Measurements from ENCODE around the gene KIF11.
"Not testable (repeated sequence)": the region's sequence is repeated elsewhere in the genome, so short reads cannot be mapped to it uniquely, and the experiment has no call there.

KIF11 gene

DNA sequence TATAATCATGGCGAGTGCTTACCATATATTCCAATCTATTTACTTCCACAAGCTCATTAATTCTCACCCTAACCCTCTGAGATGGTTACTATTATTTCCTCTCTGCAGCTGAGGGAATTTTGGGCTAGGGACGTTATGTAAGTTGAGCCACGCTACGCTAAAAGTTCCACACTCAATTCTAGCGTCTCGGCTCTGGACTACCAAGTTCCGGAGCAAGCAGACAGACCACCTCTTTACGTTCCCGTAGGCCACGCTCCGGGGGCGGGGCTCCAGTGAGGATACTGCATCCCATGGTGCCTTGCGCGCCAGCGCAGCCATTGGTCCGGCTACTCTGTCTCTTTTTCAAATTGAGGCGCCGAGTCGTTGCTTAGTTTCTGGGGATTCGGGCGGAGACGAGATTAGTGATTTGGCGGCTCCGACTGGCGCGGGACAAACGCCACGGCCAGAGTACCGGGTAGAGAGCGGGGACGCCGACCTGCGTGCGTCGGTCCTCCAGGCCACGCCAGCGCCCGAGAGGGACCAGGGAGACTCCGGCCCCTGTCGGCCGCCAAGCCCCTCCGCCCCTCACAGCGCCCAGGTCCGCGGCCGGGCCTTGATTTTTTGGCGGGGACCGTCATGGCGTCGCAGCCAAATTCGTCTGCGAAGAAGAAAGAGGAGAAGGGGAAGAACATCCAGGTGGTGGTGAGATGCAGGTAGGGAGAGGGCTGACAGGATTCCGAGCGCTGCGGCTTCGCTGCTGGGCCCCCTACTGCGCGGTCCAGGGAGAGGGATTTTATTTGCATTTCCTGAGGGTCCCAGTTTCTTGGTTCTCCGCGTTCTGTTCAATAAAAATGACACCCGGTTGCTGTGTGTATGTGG is at the start of gene KIF11:
Gene KIF11, plus strand, starts transcription at position 370 of the 858 bp plus-strand sequence. Its CDS starts 246 bp downstream, at position 616.
- peak; percentile 92 for FAIRE-seq

- FAIRE-seq = no peak
These were observed 48.6 kb upstream of the KIF11 start for GRCh38 chr10:92544296-92544695.

DNA sequence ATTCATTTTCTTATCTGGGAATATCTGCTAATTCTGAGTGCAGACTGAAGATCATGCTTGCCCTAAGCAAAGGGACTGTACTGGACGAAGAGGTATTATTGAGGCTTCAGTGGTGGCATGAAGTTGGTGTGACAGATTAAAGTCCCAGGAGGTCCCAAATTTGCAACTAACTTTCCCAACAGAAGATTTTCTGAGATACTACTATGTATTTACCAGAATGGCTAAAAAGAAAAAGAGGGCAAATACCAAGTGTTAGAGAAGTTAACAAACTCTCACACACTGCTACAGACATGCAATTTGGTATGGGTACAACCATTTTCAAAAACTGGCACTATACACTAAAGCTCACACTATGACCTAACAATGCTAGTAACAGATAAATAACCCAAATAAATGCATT is 47.4 kb upstream of the KIF11 start:
- FAIRE-seq = no peak

GRCh38 chr10:92547676-92548075 is 45.3 kb upstream of the KIF11 start:
- FAIRE-seq = no peak

- FAIRE-seq = no peak
These were observed 42.0 kb upstream of the KIF11 start for GRCh38 chr10:92550924-92551323.

GRCh38 chr10:92552310-92552709 is 40.6 kb upstream of the KIF11 start:
- FAIRE-seq = no peak

DNA sequence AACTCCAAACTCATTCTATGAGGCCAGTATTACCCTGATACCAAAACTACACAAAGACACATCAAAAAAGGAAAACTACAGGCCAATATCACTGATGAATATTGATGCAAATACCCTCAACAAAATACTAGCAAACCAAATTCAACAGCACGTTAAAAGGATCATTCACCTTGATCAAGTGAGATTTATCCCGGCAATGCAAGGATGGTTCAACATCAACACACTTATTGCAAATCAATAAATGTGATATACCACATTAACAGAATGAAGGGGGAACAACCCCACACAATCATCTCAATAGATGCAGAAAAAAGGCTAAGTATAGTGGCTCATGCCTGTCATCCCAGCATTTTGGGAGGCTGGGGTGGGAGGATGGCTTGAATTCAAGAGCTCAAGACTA is 39.0 kb upstream of the KIF11 start:
- no peak for FAIRE-seq

DNA sequence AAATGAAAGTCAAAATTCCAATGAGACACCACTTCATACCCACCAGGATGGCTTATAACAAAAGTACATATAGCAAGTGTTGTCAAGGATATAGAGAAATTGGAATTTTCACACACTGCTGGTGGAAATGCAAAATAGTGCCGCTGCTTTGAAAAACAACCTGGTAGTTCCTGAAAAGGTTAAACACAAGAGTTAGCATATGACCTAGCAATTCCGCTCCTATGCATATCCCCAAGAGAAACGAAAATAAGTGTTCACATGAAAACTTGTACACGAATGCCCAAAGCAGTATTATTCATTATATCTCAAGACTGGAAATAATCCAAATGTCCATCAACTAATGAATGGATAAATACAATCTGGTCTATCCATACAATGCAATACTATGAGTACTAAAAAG is 33.9 kb upstream of the KIF11 start:
- no peak for FAIRE-seq

DNA sequence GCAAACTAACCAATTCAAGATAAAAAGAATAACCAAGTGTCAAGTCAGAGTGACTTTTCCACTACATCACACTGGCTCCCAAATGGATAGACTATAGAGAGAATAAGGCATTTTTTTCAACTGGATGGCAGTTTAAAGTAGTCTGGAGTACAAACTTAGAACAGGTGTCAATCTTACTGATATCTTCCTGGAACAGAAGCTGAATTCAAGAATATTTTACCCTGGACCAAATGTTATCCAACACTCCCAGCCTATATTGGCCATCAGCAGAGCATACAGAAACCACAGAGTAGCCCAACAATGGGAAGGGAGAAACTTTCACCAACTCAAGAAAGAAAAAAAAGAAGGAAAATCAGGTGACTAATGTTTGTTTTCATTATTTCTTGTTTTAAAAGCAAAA is 30.5 kb upstream of the KIF11 start:
- no peak for FAIRE-seq

DNA sequence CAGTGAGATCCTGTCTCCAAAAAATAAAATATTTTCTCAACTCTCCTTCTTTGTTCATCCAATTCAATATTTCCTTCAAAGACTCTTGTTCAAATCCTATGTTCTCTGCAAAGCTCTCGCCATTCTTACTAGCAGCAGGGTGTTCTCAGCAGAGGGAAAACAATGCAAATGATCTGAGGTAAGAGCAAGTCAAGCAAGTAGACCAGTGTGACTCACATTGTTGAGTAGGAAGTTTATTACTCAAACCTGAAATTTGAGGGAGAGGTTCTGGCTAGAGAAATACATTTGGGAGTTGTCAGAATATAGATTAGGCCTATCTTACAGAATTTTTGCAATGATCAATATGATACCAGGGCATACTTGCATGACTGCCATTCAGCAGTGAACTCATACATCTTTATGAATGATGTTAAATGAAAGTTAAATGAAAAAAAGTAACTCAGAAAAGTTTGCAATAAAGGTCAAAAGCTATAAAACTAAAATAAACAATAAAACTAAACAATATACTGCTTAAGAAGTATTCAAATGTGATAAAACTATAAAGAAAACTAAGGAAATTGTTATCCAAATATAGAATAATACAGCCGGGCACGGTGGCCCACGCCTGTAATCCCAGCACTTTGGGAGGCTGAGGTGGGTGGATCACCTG is 24.9 kb upstream of the KIF11 start:
- no peak for FAIRE-seq

DNA sequence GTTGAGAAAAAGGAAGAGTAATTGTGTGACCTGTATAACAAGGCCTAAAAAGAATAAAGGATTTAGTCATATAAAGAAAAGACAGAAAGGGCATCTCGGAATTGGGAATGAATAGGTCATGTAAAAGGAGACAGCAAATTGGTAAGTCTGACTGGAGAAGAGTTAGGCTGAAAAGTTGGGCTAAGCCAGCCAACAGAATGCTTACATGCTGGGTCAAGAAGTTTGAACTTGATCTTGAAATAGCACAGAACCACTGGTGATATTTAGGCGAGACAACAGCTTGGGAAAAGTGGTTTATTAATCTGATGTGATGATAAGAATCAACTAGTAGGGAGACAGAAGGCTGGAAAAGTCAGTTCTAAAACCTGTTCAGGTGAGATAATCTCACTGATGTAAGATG is 23.9 kb upstream of the KIF11 start:
- FAIRE-seq = no peak

DNA sequence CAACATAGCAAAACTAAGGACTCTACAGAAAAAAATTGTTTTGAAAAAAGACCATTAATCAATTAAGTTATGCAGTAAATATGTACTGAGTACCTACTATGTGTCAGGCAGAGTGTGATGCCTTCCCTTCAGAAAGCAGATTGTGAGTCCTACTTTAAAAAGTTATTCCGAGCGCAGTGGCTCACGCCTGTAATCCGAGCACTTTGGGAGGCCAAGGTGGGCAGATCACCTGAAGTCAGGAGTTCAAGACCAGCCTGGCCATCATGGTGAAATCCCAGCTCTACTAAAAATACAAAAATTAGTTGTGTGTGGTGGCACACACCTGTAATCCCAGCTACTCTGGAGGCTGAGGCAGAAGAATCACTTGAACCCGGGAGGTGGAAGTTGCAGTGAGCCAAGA is 23.3 kb upstream of the KIF11 start:
- not testable (repeated sequence) for FAIRE-seq

- FAIRE-seq = no peak
These were observed 21.3 kb upstream of the KIF11 start for GRCh38 chr10:92571649-92572048.

DNA sequence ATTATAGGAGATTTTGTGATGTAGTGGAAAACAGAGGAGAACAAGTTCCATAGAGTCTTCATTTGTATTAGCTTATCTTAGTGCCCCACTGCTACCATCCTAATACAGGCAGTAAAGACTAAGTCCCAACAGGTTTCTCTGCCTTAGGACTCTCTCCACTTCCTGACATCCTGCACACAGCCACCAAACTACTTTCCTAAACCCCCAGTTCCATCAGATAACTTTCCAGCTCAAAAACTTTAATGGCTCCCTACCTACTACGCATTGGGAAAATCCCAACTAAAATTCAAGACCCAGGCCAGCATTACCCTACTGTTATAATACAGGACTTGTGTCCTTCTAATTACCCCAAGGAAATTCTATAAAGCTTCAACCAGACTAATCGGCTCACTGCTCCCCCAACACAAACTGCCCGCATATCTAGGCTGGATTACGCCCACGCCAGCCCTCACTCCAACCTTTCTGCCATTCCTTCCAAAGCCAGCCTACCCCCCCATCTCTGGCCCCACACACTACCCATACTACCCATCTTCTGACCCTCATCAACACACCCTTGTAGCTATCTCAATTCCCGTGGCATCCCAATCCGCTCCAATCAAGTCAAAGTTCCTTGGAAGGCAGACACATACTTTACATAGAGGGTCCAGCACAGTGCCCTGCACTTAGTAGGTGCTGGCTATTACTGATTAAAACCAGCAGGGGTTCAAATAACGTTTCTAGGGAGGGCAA is 20.4 kb upstream of the KIF11 start:
- FAIRE-seq = no peak

DNA sequence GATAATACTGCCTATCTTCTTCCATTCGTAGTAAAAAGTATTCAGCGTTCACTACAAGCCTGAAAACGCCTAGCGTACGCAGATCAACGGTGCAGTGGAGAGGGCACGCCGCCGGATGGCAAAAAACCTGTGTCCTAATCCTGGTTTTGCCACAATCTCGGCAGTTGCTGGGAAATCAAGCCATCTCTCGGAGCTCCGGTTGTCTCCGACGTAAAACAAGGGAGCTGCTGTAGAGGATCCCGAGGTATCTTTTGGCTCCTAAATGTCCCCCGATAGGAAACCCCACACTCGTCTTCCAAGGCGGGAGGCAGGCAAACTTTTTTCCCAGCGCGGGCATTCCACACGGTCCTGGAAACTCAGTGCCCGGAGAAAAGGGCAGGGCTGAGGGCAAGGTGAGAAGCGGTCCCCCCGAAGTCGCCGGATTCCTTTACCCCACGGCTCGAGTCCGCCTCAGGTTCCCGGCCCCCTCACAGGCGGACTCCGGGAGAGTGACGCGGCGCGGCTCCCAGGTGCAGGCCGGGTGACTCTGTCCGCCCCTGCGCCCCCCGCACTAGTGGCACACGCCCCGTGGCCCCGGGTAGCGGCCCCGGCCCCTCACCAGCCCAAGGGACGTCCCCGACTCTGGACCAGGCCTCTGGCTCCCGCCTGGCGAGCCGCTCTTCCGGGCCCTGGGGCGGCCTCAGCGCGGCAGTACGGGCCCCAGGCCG is 19.7 kb upstream of the KIF11 start:
- no peak for FAIRE-seq

DNA sequence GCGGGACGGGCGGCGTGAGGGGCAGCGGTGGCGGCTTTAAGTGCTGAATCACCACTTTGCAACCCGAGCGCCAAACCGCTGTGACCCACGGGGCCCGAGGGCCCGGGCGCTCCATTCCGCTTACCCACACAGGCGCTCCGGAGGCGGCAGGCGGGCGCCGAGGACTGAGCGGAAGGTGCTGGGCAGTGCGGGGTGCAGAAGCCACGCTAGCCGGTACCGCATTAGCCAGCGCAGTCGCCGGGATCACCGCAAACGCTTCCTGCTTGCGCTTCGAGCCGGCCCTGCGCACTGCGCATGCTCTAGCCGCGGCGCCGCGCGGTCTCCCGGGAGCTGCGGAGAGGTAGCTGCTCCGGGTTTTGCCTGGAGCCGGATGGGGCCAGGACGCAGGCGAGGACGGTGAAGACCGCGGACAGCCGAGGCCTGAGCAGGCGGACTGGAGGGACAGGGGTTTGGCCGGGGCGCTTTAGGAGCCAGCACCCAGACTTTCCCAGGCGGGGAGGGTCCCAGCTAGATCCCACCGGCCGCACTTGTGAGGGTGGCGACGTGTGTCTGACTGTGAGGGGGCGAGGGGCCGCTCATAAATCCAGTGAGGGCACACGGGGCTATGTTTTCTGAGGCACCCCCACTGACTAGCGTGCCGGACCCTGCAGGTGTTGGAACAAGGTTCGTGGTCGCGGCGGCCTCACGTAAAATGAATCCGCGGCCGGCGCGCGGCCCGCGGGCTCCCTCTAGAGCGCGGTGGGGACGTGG is 19.0 kb upstream of the KIF11 start, which contains the start of gene IDE:
Gene IDE, minus strand, starts transcription at position 296 of the 750 bp plus-strand sequence. Its CDS starts 74 bp downstream, at position 222.
- no peak for FAIRE-seq

DNA sequence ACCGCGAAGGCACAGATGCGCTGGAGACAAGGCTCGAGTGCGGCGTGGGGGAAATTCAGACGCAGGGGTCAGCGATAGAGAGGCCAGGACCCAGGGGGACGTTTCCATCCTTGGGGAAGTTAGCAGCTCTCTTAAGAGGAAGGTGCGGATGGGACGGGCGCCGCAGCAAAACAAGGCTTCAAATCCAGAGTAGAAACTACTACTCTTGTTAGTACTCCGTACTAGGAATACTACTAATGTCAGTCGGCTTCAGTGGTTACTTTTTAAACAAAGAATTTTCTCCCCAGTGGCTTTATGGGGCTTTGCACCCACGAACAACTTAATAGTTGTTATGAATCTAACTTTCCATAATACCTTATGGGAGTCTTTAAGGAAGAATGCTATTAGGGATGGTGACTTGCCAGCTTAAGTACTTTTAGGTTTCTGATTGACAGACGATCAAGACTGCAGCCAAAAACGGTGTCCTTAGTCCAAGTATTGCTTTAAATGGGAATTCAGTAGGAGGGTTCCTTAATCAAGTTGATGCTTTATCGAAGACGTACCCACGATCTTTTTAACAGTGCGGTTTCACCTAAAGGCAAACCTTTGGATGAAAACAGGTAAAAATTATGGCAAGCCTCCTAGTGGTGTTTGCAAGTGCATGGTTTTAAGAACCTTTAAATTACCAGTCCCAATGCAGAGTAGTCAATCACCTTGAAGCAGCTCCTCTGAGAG is 18.2 kb upstream of the KIF11 start:
- no peak for FAIRE-seq

DNA sequence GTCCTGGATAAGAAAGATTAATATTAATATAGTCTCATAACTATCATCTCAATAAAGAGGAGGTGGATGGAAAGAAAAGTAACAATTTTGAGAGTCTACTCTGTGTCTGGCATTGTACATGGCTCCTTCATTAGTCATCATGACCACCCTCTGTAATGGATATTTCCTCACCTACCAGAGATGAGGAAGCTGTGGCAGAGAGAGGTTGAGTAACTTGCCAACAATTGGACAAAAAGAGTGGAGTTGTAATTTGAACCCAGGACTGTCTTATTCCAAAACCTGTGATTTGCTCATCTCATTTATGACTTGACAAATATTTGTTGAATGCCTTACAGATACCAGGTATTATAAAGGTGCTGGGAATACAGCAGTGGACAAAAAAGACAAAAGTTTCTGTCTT is 17.0 kb upstream of the KIF11 start:
- no peak for FAIRE-seq

DNA sequence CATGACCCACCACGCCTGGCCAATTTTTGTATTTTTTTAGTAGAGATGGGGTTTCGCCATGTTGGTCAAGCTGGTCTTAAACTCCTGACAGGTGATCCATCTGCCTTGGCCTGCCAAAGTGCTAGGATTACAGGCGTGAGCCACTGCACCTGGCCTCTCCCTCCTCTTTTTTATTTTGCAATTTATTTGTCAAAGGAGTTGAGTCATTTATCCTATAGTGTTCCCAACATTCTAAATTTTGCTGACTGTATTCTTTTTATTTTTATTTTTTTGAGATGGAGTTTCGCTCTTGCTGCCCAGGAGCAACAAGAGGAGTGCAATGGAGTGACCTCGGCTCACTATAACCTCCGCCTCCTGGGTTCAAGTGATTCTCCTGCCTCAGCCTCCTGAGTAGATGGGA is 10.6 kb upstream of the KIF11 start:
- not testable (repeated sequence) for FAIRE-seq

- no peak for FAIRE-seq
These were observed 2.0 kb upstream of the KIF11 start for GRCh38 chr10:92590623-92591549.

Data from TTC549 (cell line).